ENCODE results near the gene RASGRF2.
"Not testable (repeated sequence)": the region's sequence is repeated elsewhere in the genome, so short reads cannot be mapped to it uniquely, and the experiment has no call there.

RASGRF2 gene

GRCh38 chr5:81018608-81019007 is 58.4 kb downstream of the RASGRF2 start:
- not testable (repeated sequence) for DNase-seq (ENCODE audit: low read depth in 2 of 3, low spot score in 2 of 3)

GRCh38 chr5:81019748-81020147 is 59.6 kb downstream of the RASGRF2 start:
- DNase-seq (ENCODE audit: low read depth in 2 of 3, low spot score in 2 of 3) = no peak

- no peak for DNase-seq (ENCODE audit: low read depth in 2 of 3, low spot score in 2 of 3)
Measured at GRCh38 chr5:81020478-81021167, 60.5 kb downstream of the RASGRF2 start.

- no peak for DNase-seq (ENCODE audit: low read depth in 2 of 3, low spot score in 2 of 3)
Measured at GRCh38 chr5:81021486-81021885, 61.3 kb downstream of the RASGRF2 start.

- DNase-seq (ENCODE audit: low read depth in 2 of 3, low spot score in 2 of 3) = no peak
Measured at GRCh38 chr5:81021951-81022687, 62.0 kb downstream of the RASGRF2 start.

GRCh38 chr5:81022688-81023084 is 62.5 kb downstream of the RASGRF2 start:
- DNase-seq (ENCODE audit: low read depth in 2 of 3, low spot score in 2 of 3) = no peak

GRCh38 chr5:81023261-81023970 is 63.3 kb downstream of the RASGRF2 start:
- no peak for DNase-seq (ENCODE audit: low read depth in 2 of 3, low spot score in 2 of 3)

GRCh38 chr5:81027481-81028058 is 67.4 kb downstream of the RASGRF2 start:
- no peak for DNase-seq (ENCODE audit: low read depth in 2 of 3, low spot score in 2 of 3)

GRCh38 chr5:81028888-81029287 is 68.7 kb downstream of the RASGRF2 start:
- not testable (repeated sequence) for DNase-seq (ENCODE audit: low read depth in 2 of 3, low spot score in 2 of 3)

- not testable (repeated sequence) for DNase-seq (ENCODE audit: low read depth in 2 of 3, low spot score in 2 of 3)
Measured at GRCh38 chr5:81029736-81030135, 69.6 kb downstream of the RASGRF2 start.

- DNase-seq (ENCODE audit: low read depth in 2 of 3, low spot score in 2 of 3) = not testable (repeated sequence)
Measured at GRCh38 chr5:81030236-81031034, 70.3 kb downstream of the RASGRF2 start.

GRCh38 chr5:81035522-81035921 is 75.4 kb downstream of the RASGRF2 start:
- no peak for DNase-seq (ENCODE audit: low read depth in 2 of 3, low spot score in 2 of 3)

GRCh38 chr5:81038495-81038894 is 78.3 kb downstream of the RASGRF2 start:
- no peak for DNase-seq (ENCODE audit: low read depth in 2 of 3, low spot score in 2 of 3)

- DNase-seq (ENCODE audit: low read depth in 2 of 3, low spot score in 2 of 3) = no peak
Measured at GRCh38 chr5:81044868-81045267, 84.7 kb downstream of the RASGRF2 start.

GRCh38 chr5:81045389-81045807 is 85.2 kb downstream of the RASGRF2 start:
- no peak for DNase-seq (ENCODE audit: low read depth in 2 of 3, low spot score in 2 of 3)

- DNase-seq (ENCODE audit: low read depth in 2 of 3, low spot score in 2 of 3) = no peak
Measured at GRCh38 chr5:81046041-81046440, 85.9 kb downstream of the RASGRF2 start.

- no peak for DNase-seq (ENCODE audit: low read depth in 2 of 3, low spot score in 2 of 3)
Measured at GRCh38 chr5:81052325-81052724, 92.2 kb downstream of the RASGRF2 start.

- DNase-seq (ENCODE audit: low read depth in 2 of 3, low spot score in 2 of 3) = not testable (repeated sequence)
Measured at GRCh38 chr5:81053282-81053681, 93.1 kb downstream of the RASGRF2 start.

- DNase-seq (ENCODE audit: low read depth in 2 of 3, low spot score in 2 of 3) = no peak
Measured at GRCh38 chr5:81058121-81058520, 98.0 kb downstream of the RASGRF2 start.

- DNase-seq (ENCODE audit: low read depth in 2 of 3, low spot score in 2 of 3) = no peak
Measured at GRCh38 chr5:81065492-81065891, 105.3 kb downstream of the RASGRF2 start.

GRCh38 chr5:81066102-81066501 is 105.9 kb downstream of the RASGRF2 start:
- no peak for DNase-seq (ENCODE audit: low read depth in 2 of 3, low spot score in 2 of 3)
